ENCODE results near the gene ASRGL1.
"Not testable (repeated sequence)": the region's sequence is repeated elsewhere in the genome, so short reads cannot be mapped to it uniquely, and the experiment has no call there.

Gene ASRGL1

GRCh38 chr11:62337303-62338181, at the start of gene ASRGL1:
Gene ASRGL1, plus strand, starts transcription at chr11:62337448. Its CDS starts 530 bp downstream, at chr11:62337978.
- peak; percentile 80 for DNase-seq

GRCh38 chr11:62295504-62295903, 41.7 kb upstream of the ASRGL1 start:
- no peak for DNase-seq

- DNase-seq = no peak
These were observed 38.3 kb upstream of the ASRGL1 start, which contains the start of gene SCGB1D4 for GRCh38 chr11:62298975-62299374. Gene SCGB1D4, minus strand, starts transcription at chr11:62299075. Its CDS starts 65 bp downstream, at chr11:62299010.

- DNase-seq = no peak
These were observed 31.0 kb upstream of the ASRGL1 start for GRCh38 chr11:62306227-62306626.

DNA sequence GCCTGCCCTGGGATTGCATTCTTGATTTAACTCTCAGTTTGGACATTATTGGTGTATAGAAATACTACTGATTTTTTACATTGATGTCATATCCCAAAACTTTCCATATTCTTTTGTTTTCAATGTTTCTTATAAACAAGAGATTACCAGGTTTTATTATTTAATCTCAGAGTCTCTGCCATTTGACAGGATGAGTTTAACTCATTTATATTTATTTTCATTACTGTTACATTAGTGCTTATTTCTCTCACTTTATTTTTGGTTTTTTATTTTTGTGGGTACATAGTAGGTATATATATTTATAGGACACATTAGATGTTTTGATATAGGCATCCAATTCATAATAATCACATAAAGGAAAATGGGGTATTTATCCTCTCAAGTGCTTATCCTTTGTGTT, 29.3 kb upstream of the ASRGL1 start:
- no peak for DNase-seq

DNA sequence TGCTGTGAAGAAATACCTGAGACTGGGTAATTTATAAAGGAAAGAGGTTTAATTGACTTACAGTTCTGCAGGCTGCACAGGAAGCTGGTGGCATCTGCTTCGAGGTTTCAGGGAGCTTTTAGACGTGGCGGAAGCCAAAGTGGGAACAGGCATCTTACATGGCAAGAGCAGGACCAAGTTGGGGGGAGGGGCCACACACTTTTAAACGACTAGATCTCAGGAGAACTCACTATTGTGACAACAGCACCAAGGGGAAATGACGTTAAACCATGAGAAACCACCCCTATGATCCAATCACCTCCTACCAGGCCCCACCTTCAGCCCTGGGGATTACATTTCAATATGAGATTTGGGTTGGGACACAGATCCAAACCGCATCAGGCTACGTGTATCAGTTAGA, 27.3 kb upstream of the ASRGL1 start:
- no peak for DNase-seq

DNA sequence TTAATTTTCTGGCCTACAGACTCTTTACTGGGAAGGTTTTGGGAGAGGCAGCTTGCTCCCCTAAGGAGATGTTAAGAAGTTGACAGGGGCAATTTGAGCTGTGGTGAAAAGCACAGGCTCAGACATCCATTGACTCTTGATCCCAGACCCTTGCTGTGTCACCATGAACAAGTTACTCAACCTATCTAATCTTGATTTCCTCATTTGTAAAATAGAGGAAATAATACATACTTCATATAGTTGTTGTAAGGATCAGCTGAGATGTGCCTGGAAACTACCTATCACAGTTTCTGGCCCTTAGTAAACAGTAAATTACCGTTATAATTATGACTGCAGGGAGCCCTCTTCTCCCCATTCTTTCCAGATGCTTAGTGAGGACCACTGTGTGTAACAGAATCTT, 21.8 kb upstream of the ASRGL1 start:
- DNase-seq = no peak

- no peak for DNase-seq
These were observed 14.7 kb upstream of the ASRGL1 start for GRCh38 chr11:62322524-62322923.

DNA sequence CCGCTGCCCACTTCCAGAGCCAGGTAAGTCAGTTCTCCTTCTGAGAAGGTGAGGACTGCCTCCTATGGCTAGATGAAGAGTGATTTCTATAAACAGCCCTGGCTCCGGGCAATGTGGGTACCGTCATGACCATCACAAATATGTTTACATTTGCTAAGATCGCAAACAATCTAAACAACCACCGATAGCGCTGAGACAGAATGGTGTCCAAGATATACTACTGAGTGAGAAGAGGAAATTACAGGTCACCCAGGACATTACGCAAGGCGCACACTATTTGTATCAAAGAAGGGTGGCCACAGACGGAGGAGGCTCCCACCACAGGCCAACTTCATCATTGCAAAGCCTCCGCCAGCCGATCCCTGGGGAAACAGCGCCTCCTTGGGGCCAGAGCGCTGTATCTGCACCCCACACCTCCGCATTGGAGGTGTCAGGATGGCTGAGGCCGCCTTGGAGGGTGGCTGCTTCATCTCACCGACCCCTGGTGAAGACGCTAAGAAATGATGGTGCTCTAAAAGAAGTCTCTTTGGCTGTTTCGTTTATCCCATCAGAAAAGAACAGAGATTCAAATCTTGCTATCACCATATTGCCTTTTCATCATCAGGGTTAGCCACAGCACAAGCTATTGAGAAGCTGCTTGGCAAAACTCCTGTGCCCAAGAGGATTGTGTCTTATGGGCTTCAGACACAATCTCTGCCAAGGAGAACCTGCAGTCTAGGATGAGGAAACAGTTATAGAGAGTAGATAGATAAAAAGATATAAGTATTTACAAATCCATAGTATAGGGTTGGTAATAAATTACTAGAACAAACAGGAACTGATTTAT, 12.3 kb upstream of the ASRGL1 start:
- peak; percentile 58 for DNase-seq

- DNase-seq = not testable (repeated sequence)
These were observed 11.5 kb upstream of the ASRGL1 start for GRCh38 chr11:62325781-62326180.

DNA sequence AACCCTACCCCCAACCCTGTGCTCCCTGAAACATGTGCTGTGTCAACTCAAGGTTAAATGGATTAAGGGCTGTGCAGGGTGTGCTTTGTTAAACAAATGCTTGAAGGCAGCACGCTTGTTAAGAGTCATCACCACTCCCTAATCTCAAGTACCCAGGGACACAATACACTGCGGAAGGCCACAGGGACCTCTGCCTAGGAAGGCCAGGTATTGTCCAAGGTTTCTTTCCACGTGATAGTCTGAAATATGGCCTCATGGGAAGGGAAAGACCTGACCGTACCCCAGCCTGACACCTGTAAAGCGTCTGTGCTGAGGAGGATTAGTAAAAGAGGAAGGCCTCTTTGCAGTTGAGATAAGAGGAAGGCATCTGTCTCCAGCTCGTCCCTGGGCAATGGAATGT, 10.5 kb upstream of the ASRGL1 start:
- not testable (repeated sequence) for DNase-seq

GRCh38 chr11:62327541-62327940, 9.7 kb upstream of the ASRGL1 start:
- DNase-seq = not testable (repeated sequence)

- not testable (repeated sequence) for DNase-seq
These were observed 6.0 kb upstream of the ASRGL1 start for GRCh38 chr11:62331264-62331663.

GRCh38 chr11:62333768-62334167, 3.5 kb upstream of the ASRGL1 start:
- no peak for DNase-seq

GRCh38 chr11:62336949-62337302, 322 bp upstream of the ASRGL1 start:
- not testable (repeated sequence) for DNase-seq

DNA sequence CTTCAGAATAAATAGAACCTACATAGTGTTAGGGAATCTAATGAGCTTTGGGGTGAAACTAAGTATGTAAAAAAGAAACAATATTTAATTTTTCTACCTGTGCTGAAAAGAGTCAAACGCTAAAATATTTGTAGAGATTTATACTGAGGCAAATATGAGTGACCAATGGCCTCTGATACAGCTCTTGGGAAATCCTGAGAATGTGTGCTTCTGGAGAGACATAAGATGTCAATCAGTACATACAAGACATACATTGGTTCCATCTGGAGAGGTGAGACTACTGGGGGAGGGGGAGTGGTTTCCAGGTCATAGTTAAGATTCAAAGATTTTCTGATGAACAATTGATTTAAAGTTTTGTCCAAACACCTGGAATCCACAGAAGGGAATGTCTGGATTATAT, 970 bp downstream of the ASRGL1 start:
- DNase-seq = no peak

- peak; percentile 67 for DNase-seq
These were observed 3.1 kb downstream of the ASRGL1 start for GRCh38 chr11:62340269-62340901.

- no peak for DNase-seq
These were observed 4.3 kb downstream of the ASRGL1 start for GRCh38 chr11:62341588-62341987.

DNA sequence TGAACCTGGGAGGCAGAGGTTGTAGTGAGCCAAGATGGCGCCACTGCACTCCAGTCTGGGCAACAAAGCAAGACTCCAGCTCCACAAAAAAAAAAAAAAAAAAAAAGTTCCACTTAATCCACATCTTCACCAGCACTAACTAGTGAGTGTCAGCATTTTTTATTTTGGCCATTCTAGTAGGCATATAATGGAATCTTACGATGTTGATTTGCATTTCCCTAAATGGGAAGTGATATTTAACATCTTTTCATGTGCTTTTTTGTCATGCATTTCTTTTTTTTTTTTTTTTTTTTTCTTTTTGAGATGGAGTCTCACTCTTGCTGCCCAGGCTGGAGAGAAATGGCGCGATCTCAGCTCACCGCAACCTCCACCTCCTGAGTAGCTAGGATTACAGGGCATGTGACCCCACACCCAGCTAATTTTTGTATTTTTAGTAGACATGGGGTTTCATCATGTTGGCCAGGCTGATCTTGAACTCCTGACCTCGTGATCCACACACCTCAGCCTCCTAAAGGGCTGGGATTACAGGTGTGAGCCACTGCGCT, 6.5 kb downstream of the ASRGL1 start:
- DNase-seq = not testable (repeated sequence)

GRCh38 chr11:62344210-62344609, 7.0 kb downstream of the ASRGL1 start:
- no peak for DNase-seq

DNA sequence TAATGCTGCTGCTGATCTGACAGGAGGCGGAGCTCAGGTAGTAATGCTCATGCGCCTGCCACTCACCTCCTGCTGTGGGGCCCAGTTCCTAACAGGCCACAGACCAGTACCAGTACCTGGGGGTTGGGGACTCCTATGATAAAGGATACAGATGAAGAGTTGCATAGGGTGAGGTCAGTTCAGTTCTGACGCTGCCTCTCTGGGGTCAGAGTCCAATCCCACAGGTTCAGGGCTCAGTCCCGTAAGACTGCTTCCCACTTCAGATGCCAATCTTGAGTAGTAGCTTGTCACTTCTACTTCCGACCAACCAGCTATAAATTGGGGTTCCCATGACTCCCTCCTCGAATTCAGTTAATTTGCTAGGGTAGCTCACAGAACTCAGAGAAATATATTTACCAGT, 8.6 kb downstream of the ASRGL1 start:
- no peak for DNase-seq

GRCh38 chr11:62352355-62353336, 15.4 kb downstream of the ASRGL1 start:
- DNase-seq = no peak
